Spleen (tissue), 7 donors: Measurements from ENCODE around the gene WDR48.

Experiments used
- CTCF ChIP-seq, 11 experiments: fragments of 200-600 bp in 7 of 11; fragments of 450-650 bp in 4 of 11; sonication (generic) in 4 of 11; IDR thresholded peaks in 8 of 11; conservative IDR thresholded peaks in 3 of 11; 1 replicate in 7 of 11; 2 replicates in 4 of 11; pipeline versions ENCODE4 v1.4.0 to v1.8.0; 2016 to 2021; ENCODE audit warnings: antibody characterized with exemption in 11 of 11, inconsistent platforms in 4 of 11, mild to moderate bottlenecking in 1 of 11
- POLR2A ChIP-seq, 3 donors: fragments of 450-650 bp; IDR thresholded peaks; one replicate each; pipeline ENCODE4 v1.5.1; 2017; ENCODE audit warnings: antibody characterized with exemption in 3 of 3, mild to moderate bottlenecking in 1 of 3
- POLR2AphosphoS5 ChIP-seq, 3 donors: sonication (generic); formaldehyde crosslinking; IDR thresholded peaks; one replicate each; pipeline ENCODE4 v1.5.1; 2017; ENCODE audit warnings: antibody characterized with exemption in 3 of 3
- donor health status: DM: no; HTN: no; CAD: no; lungs with moderate emphysema.
- donor health status: DM: no; HTN: no; CAD: no.
- donor health status: DM: no; HTN: no; CAD: no.

- TF ChIP-seq CTCF (IDR thresholded peaks at IDR 0.05 in 8 of 11, conservative IDR thresholded peaks at IDR 0.05 in 3 of 11) = no peak
- TF ChIP-seq POLR2AphosphoS5 (IDR thresholded peaks at IDR 0.05) = no peak
- TF ChIP-seq POLR2A (IDR thresholded peaks at IDR 0.05) = no peak
Observed at GRCh38 chr3:39124876-39125840, 73.3 kb downstream of the WDR48 start.
